Esophagus muscularis mucosa (tissue), 4 donors: ENCODE results near the gene PARP6. TPM values are rescaled to one million over a fixed set of nuclear protein-coding genes. Genes with fewer than 3 reads are reported as not detected.

ENCODE experiments used
- DNase-seq: peaks from one replicate; pipeline ENCODE4 v3.0.0-alpha.2; 2017; ENCODE audit errors: extremely low spot score
- H3K27ac ChIP-seq, 4 donors: fragments of 200-600 bp; sonication (generic); replicated peaks in 1 of 4; 1 replicate in 3 of 4; 2 replicates in 1 of 4; pipeline ENCODE4 v1.5.1; 2016 to 2019; ENCODE audit warnings: mild to moderate bottlenecking in 1 of 4
- H3K27me3 ChIP-seq, 4 donors: fragments of 200-600 bp; sonication (generic); one replicate each; pipeline versions ENCODE4 v1.5.1 to v1.6.0; 2016 to 2019
- H3K36me3 ChIP-seq, 4 donors: fragments of 200-600 bp; sonication (generic); one replicate each; pipeline ENCODE4 v1.5.1; 2016 to 2019
- H3K4me1 ChIP-seq, 4 donors: fragments of 200-600 bp; sonication (generic); one replicate each; pipeline ENCODE4 v1.5.1; 2016 to 2019
- H3K4me3 ChIP-seq, 4 donors: fragments of 200-600 bp; sonication (generic); 1 replicate in 2 of 4; 2 replicates in 2 of 4; pipeline ENCODE4 v1.5.1; 2016 to 2019; ENCODE audit warnings: mild to moderate bottlenecking in 4 of 4, moderate library complexity in 1 of 4
- H3K9me3 ChIP-seq, 4 donors: fragments of 200-600 bp; sonication (generic); 1 replicate in 3 of 4; 2 replicates in 1 of 4; pipeline ENCODE4 v1.5.1; 2016 to 2019
- EP300 ChIP-seq: sonication (generic); formaldehyde crosslinking; IDR thresholded peaks from one replicate; pipeline ENCODE4 v1.6.1; 2017; ENCODE audit warnings: antibody characterized with exemption
- POLR2A ChIP-seq: fragments of 450-650 bp; IDR thresholded peaks from one replicate; pipeline ENCODE4 v1.6.1; 2017; ENCODE audit warnings: antibody characterized with exemption, moderate library complexity, mild to moderate bottlenecking, low read depth
- POLR2AphosphoS5 ChIP-seq, 2 donors: sonication (generic); formaldehyde crosslinking; IDR thresholded peaks; one replicate each; pipeline ENCODE4 v1.6.1; 2017; ENCODE audit warnings: antibody characterized with exemption in 2 of 2
- WGBS: methylation state at CpG from one replicate; pipeline ENCODE4 v1.1.5; 2018; 5-methylcytosine and 5-hydroxymethylcytosine counted together
- intact Hi-C: fragments of 100-400 bp; cut with DNase I; formaldehyde crosslinking; loops from one replicate; pipeline ENCODE4 v1.15.1; 2023
- total RNA-seq, 4 donors: library from RNA; depleted of rRNA; stranded (reverse); fragments of >200 nt; gene quantifications; one replicate each; pipeline versions ENCODE4 v1.1.0 to v1.2.1, GENCODE V29; 2016
- TF ChIP-seq, protein P1 (sequence below), 3 experiments: fragments of 200-600 bp in 2 of 3; fragments of 450-650 bp in 1 of 3; sonication (generic) in 2 of 3; IDR thresholded peaks; one replicate each; pipeline ENCODE4 v1.5.1; 2017 to 2019; ENCODE audit warnings: antibody characterized with exemption in 3 of 3, mild to moderate bottlenecking in 2 of 3, moderate library complexity in 1 of 3

The PARP6 gene
- total RNA-seq, 4 donors from 2014 or later: 46.5 to 79.0 (median 53.7) TPM

DNA sequence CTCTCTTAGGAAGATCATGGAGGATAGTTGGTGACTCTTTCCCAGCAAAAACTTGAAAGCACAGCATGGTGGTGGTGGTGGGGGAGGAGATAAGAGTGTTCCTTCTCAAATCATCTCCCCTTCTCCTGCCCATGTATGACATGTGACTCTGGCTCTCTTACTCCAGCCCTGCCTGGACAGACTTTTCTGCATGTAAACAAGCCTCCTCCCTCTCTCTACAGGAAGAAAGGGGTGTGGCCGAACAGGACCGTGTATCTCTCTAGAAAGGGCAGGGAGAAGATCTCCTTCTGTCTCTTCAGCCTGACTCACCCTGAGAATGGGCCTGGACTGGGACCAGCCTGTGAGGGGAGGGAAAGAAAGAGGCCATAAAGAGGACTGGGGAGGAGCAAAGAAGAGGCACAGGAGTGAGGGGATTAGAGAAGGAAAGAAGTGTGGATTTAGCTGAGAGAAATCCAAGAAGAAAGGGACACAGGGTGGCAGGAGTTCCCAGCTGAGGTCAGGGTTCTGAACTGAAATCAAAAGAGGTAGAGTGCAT lies 46.1 kb upstream of the PARP6 start:
- no peaks in the 10 kb centered on the region for H3K36me3 ChIP-seq
- H3K4me3 ChIP-seq: no peak overlapping the region
- peaks cover 5 to 16% (median 14%) of the 10 kb centered on the region in 4 donors for H3K4me1 ChIP-seq
- H3K27me3 ChIP-seq: no peaks in the 10 kb centered on the region
- 63% methylated on average over 2 of the region's 2 CpGs for WGBS
- no peaks in the 10 kb centered on the region for H3K9me3 ChIP-seq
- DNase-seq: peak; percentile 37
- H3K27ac ChIP-seq: no peak overlapping the region
- intact Hi-C loops: no loop called here
- TF ChIP-seq POLR2AphosphoS5 (IDR thresholded peaks at IDR 0.05) (no peak), POLR2A (no peak), EP300 (no peak)
- TF ChIP-seq, protein P1, sequence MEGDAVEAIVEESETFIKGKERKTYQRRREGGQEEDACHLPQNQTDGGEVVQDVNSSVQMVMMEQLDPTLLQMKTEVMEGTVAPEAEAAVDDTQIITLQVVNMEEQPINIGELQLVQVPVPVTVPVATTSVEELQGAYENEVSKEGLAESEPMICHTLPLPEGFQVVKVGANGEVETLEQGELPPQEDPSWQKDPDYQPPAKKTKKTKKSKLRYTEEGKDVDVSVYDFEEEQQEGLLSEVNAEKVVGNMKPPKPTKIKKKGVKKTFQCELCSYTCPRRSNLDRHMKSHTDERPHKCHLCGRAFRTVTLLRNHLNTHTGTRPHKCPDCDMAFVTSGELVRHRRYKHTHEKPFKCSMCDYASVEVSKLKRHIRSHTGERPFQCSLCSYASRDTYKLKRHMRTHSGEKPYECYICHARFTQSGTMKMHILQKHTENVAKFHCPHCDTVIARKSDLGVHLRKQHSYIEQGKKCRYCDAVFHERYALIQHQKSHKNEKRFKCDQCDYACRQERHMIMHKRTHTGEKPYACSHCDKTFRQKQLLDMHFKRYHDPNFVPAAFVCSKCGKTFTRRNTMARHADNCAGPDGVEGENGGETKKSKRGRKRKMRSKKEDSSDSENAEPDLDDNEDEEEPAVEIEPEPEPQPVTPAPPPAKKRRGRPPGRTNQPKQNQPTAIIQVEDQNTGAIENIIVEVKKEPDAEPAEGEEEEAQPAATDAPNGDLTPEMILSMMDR (IDR thresholded peaks at IDR 0.05): no peak

DNA sequence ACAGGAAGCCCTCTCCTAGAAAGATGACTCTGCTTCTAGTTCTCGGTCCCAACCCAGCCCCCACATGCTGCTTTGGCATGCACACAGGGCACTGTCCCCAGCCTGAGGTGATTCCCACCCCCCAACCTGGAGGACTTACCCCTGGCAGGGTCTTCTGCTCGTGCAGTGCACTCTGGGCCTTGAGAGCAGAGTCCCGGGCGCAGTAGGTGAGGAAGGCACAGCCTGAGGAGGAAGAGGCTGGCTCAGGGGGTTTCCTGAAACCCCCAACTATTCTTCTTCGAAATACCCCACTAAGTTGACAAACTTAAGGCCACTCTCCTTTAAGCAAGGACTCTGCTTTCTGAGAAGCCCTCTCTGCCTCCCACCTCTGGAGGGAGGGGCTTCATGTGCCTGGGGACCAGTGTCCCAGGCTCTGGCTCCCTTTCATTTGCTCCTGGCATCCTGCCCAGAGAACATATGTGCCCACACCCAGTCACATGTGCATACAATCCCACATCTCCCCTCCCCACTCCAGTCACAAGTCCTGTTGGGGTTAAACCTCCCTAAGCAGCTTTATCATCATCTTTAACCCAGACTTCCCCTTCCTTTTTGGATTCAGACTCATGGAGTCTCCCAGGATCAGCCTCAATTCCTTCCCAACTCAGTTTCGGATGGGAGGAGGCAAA lies 43.5 kb upstream of the PARP6 start:
- DNase-seq: peak; percentile 82
- TF ChIP-seq EP300 (no peak), POLR2AphosphoS5 (IDR thresholded peaks at IDR 0.05) (no peak), POLR2A (no peak)
- TF ChIP-seq, protein P1 (IDR thresholded peaks at IDR 0.05): no peak
- Histone ChIP-seq H3K36me3 (no peaks in the 10 kb centered on the region), H3K27ac (no peak overlapping the region), H3K27me3 (no peaks in the 10 kb centered on the region), H3K4me1 (peaks cover 5 to 19% (median 14%) of the 10 kb centered on the region in 4 donors), H3K9me3 (no peaks in the 10 kb centered on the region), H3K4me3 (no peak overlapping the region)
- intact Hi-C loops: no loop called here
- WGBS: 72% methylated on average over 4 of the region's 6 CpGs

DNA sequence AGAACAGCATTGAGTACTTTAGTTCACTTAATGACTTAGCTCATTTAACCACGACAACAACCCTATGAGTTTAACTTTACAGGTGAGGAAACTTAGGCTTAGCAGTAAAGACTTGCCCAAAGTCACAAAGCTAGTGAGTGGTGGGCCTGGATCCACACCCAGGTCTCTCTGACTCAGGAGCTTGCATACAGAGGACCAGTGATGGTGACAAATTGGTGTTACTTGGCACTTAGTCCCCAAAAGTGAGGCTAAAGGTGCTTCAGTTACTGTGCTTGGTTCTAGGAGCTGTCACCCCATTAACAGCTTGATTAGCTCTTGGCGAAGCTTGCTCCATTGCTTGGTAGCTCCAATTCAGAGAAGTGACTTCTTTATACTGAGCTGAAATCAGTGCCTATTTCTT lies 41.5 kb upstream of the PARP6 start:
- Histone ChIP-seq H3K27ac (no peak overlapping the region), H3K4me3 (no peak overlapping the region), H3K27me3 (no peaks in the 10 kb centered on the region), H3K9me3 (no peaks in the 10 kb centered on the region), H3K36me3 (no peaks in the 10 kb centered on the region), H3K4me1 (peaks cover 0 to 3% (median 0%) of the 10 kb centered on the region in 4 donors)
- TF ChIP-seq POLR2AphosphoS5 (IDR thresholded peaks at IDR 0.05) (no peak), POLR2A (no peak), EP300 (no peak)
- TF ChIP-seq, protein P1 (IDR thresholded peaks at IDR 0.05): no peak
- intact Hi-C loops: no loop called here
- WGBS: 96% methylated on average over 2 of the region's 2 CpGs
- peak; percentile 66 for DNase-seq

DNA sequence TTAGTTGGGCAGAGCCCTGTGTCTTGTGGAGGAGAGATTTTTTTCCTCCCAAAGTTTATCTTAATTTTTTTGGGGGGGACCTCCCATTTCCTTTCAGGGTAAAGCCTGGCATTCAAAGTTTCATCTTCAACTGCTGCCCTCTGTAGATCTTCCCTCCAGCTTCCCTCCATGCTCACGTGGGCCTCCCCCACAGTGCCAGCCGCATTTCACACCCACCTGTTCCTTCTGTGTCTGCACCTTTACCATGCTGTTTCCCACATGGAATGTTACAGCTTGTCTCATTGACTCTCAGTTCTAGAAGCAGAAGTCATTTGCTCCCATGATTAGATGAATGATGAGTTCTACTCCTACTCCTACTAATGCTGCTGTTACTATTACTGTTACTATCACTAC lies 41.1 kb upstream of the PARP6 start:
- 84% methylated on average over 2 of the region's 2 CpGs for WGBS
- intact Hi-C loops: no loop called here
- Histone ChIP-seq H3K4me1 (peaks cover 0 to 3% (median 0%) of the 10 kb centered on the region in 4 donors), H3K27me3 (no peaks in the 10 kb centered on the region), H3K9me3 (no peaks in the 10 kb centered on the region), H3K36me3 (no peaks in the 10 kb centered on the region), H3K27ac (no peak overlapping the region), H3K4me3 (no peak overlapping the region)
- TF ChIP-seq POLR2A: no peak
- TF ChIP-seq, protein P1 (IDR thresholded peaks at IDR 0.05): no peak
- TF ChIP-seq EP300: no peak
- TF ChIP-seq POLR2AphosphoS5 (IDR thresholded peaks at IDR 0.05): no peak
- peak; percentile 50 for DNase-seq
